GM18508 (cell line): ENCODE data around the gene AP2A2.
"Not testable (repeated sequence)": the region's sequence is repeated elsewhere in the genome, so short reads cannot be mapped to it uniquely, and the experiment has no call there.

Experiments used
- ATAC-seq: cut with Tn5 transposase; IDR thresholded peaks from one replicate; pipeline ENCODE4 v1.9.1; 2021; ENCODE audit warnings: moderate number of reproducible peaks; ENCODE audit not compliant: insufficient read depth, unreplicated experiment

The AP2A2 gene

DNA sequence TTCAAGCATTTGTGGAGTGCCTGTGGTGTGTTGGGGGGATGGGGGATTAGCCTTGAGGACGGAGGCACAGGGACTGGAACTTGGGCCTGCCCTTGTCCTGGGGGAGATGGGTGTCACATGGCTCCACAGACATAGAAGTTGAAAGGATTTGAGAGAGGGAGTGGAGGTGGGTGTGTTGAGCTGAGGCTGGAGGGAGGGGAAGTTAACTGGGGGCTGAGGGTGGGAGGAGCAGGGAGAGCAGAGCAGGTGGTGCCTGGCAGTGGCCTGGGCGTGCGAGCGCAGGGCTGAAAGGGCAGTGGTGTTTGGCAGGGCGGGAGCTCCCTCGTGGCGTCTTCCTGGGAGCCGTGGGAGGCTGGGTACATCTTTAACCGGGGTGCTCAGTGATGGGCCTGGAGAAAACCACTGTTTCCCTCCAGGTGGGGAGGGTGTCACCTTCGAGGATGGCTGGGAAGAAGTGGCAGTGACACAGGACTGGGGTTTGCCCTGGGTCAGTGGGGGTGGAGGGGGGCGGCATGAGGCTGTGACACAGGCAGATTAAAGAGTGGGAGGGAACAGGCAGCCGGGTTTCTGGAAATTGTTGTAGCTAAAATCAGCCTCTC, 45.5 kb downstream of the AP2A2 start:
- no peak for ATAC-seq

DNA sequence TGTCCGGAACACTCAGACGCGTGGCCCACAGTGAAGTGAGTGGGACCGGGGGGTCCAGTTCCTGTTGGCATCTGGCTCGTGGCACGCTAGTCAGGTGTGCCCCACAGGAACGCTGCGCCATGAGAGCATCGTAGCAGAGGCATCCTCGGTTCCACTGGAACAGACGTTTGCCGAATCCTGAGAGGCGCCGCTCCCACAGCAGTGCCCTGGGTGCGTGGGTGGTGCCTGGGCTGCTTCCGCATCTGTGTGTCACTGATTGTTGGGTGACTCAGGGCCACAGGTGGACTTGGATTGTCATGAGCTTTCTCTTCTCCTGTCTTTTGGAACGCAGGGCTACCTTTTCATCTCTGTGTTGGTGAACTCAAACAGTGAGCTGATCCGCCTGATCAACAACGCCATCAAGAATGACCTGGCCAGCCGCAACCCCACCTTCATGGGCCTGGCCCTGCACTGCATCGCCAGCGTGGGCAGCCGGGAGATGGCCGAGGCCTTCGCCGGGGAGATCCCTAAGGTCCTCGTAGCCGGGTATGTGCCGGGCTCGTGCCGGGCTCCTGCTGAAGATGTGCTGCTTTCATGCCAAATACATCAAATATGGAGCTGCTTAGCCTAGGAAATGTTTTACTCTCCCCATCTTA, 46.2 kb downstream of the AP2A2 start:
- ATAC-seq: no peak

DNA sequence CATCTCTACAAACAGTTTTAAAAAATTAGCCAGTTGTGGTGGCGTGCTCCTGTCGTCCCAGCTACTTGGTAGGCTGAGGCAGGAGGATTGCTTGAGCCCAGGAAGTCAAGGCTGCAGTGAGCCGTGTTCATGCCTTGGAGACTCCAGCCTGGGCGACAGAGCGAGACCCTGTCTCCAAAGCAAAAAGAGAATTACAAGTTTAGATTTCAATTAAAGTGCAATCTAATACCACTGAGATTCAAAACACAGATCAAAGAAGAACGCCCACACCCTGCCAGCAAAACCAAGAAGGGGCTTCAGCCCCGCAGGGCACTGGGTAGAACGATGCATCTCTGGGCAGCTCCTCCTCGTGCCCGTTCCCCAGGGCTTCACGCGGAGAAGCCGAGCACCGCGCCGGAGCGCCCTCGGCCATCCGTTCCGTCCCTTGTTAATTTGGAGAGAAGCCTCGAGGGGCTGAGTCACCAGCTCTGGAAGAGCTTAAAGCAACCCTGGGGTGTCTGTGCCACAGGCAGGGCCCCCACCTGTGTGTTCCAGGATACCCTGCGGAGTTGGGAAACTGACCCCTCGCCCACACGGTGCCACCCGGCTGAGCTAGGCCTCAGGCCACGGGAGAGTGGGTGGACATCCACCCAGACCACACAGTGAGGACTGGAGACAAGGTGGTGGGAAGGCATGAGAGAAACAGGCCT, 47.0 kb downstream of the AP2A2 start:
- ATAC-seq: no peak

GRCh38 chr11:973237-973636, 47.6 kb downstream of the AP2A2 start:
- no peak for ATAC-seq

DNA sequence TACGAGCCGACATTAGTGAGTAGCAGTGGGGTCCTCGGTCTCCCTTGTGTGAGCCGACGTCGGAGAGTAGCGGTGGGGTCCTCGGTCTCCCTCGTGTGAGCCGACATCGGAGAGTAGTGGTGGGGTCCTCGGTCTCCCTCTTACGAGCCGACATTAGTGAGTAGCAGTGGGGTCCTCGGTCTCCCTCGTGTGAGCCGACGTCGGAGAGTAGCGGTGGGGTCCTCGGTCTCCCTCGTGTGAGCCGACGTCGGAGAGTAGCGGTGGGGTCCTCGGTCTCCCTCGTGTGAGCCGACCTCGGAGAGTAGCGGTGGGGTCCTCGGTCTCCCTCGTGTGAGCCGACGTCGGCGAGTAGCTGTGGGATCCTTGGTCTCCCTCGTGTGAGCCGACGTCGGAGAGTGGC, 49.7 kb downstream of the AP2A2 start:
- not testable (repeated sequence) for ATAC-seq

DNA sequence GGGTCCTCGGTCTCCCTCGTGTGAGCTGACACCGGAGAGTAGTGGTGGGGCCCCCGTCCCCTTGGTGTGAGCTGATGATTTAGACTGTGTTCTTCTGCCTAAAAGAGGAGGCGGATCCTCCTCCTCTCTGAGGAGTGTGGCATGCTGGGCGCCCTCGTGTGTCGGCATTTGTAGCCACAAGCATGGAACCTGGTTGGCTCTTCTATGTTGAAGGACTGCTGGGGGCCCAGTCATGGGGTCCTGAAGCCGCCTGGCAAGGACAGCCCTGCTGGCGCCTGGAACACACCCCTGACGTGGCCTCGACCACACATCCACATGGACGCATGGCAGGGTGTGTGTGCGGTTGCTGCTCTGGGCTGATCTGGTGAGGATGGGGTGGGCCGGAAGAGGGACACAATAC, 50.2 kb downstream of the AP2A2 start:
- no peak for ATAC-seq

- no peak for ATAC-seq
Observed at GRCh38 chr11:976431-977160, 50.9 kb downstream of the AP2A2 start.

- ATAC-seq: no peak
Observed at GRCh38 chr11:977830-978720, 52.4 kb downstream of the AP2A2 start.

GRCh38 chr11:978781-979180, 53.1 kb downstream of the AP2A2 start:
- ATAC-seq: no peak

DNA sequence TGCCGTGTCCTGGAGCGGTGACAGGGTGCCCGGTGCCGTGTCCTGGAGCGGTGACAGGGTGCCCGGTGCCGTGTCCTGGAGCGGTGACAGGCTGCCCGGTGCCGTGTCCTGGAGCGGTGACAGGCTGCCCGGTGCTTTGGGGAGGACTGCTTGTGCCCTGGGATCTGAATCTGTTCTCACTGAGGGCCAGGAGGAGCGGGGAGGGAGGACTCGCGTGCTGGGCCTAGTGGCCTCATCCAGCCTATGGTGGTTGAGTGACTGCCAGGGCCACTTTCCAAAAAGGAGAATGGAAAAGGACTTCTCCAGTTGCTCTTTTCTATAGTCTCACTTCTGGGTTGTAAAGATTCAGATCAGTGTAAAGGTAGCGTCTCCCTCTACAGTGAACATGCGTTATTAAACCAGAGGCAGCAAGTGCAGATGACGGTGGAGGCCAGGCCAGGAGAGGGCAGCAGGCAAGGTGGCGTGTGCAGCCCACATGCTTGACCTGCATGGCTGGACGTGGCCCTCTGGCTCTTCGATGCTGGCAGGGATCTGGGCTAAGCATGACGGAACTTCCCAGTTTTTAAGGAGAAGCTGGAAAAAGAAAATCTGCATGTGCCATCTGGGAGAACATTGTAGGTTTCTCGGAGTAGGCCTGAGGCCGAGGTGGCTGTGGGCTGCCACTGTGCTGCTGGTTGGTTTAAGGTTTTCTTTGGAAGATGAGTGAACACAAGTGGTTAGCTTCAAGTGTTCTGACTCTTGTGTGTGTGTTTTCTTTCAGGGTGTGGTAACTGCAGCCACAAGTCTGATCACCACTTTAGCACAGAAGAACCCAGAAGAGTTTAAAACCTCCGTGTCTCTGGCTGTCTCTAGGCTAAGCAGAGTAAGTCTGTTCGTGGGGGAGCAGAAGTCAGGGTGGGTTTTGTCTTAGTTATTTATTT, 55.0 kb downstream of the AP2A2 start:
- ATAC-seq: no peak

- ATAC-seq: no peak
Observed at GRCh38 chr11:981764-982163, 56.1 kb downstream of the AP2A2 start.

- no peak for ATAC-seq
Observed at GRCh38 chr11:984546-984945, 58.9 kb downstream of the AP2A2 start.

DNA sequence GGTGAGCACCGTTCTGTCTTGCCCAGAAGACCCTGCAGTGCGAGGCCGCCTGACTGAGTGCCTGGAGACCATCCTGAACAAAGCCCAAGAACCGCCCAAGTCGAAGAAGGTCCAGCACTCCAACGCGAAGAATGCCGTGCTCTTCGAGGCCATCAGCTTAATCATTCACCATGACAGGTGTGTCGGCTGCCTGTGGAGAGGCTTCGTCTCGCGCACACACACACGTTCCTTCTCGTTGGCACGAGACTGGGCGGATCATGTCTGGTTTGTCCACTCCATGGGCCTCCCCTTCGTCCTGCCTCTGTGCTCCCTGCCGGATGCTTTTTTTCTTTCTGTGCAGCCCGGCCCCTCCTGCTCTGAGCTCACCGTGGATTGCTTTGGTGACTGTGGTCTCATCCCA, 59.7 kb downstream of the AP2A2 start:
- ATAC-seq: no peak

GRCh38 chr11:985848-986247, 60.2 kb downstream of the AP2A2 start:
- no peak for ATAC-seq

DNA sequence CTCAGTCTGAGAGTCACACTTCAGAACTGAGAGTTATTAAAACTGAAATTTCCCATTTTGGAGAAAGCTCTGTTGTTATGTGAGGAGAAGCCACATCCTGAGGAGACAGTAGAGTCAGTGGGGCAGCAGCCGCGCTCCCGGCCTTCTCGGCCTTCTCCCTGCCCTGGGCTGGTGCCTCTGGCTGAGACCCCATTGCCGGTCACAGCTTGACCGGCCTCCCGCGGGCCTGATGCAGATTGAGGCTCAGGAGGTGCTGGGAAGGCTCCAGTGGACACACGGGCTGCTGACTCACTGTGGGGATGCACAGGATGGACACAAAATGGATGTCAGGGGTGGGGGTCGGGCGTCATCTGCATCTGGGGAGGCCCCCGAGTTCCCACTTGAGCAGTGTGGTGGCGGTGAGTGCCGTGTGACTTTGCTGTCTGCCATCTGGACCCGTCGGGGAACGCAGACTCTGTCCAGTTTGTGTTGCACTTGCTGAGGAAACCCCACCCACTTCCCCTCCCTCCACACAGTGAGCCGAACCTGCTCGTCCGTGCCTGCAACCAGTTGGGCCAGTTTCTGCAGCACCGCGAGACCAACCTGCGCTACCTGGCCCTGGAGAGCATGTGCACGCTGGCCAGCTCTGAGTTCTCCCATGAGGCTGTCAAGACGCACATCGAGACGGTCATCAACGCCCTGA, 60.7 kb downstream of the AP2A2 start:
- ATAC-seq: no peak

- ATAC-seq: no peak
Observed at GRCh38 chr11:986952-987305, 61.3 kb downstream of the AP2A2 start.

DNA sequence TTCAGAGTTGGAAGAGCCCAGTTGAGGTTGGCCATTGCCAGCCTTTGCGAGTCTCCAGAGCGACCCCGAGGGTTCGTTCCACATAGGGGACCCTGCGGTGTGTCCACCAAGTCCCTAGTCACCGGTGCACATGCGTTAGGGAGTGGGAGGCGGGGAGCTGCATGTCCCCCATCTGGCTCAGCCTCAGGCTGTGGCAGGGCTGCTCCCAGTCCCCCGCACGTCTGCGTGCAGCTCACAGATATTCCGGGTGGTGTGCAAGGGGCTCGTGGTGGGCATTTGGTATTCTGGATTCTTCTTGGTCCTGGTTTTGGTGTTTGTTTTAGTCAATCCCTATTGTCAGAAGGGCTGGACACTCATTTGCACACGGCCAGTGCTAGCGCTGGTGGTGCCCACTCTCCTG, 62.0 kb downstream of the AP2A2 start:
- no peak for ATAC-seq

DNA sequence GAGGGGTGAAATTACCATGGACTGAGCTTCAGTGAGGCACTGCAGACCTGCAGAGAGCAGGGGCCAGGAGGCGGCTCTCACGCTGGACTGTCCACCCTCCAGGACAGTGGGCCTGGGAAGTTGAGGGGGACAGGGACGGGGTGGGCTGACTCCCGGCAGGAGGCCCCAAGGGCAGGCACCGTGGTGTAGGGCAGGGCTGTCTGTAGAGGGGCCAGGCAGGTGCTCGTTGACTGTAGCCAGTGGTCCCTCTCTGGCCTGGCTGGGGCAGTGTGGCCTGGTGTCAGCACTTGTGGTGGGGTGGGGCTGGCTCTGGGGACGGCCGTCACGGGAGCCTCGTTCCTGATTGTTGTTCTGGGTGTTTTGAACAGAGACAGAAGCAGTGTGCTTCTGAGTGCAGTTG, 64.4 kb downstream of the AP2A2 start:
- ATAC-seq: no peak

GRCh38 chr11:991034-991433, 65.4 kb downstream of the AP2A2 start:
- ATAC-seq: no peak
